ENCODE results near the gene CA10.

The CA10 gene

DNA sequence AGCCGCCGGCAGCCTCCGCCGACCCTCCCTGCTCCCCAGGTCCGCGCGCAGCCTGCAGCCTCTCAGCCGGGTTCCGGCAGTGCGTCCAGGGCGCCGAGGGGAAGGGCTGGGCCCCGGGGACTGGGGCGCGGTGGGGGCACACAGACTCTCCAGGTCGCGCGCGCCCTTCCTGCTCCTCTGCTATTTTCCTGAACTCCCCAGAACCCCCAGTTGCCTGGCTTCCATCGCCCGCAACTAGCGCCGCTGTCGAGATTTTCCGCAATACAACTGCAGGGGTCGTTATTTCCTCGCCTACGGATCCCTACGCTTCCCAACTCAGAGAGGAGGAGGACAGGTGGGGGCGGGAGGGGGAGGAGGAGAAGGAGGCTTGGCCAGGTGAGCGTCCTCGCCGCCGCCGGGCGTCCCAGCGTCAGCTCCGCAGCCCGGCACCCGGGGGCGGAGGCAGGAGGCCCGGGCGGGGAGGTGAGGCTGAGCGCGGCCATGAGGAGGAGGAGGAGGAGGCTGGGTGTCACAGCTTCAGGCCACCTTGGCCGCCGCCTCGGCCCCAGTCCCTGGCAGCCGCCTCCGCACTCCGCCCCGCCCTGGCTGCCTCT, at the start of gene CA10:
Gene CA10 (minus strand): TSS at position 265 of the 593 bp plus-strand sequence.
- no peak for DNase-seq (ENCODE audit: low read depth)

DNA sequence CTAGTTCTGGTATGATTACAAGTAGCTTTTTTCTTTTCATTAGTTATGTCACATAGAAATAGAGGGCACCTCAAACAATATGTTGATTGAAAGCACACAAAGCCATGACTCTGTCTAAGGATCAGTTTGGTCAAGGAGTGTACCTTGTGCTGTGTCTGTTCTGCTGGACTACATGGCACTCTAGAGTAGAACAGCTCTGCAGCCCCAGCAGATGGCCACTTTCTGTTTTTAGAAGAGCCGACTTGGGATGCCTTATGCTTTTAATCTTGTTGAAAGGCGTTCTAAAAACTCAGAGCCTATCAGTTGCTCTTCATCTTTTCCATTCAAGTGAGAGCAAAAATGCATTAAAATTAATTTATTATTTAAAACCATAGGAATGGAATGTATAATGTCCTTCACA, 49.3 kb upstream of the CA10 start:
- DNase-seq (ENCODE audit: low read depth), result no peak

DNA sequence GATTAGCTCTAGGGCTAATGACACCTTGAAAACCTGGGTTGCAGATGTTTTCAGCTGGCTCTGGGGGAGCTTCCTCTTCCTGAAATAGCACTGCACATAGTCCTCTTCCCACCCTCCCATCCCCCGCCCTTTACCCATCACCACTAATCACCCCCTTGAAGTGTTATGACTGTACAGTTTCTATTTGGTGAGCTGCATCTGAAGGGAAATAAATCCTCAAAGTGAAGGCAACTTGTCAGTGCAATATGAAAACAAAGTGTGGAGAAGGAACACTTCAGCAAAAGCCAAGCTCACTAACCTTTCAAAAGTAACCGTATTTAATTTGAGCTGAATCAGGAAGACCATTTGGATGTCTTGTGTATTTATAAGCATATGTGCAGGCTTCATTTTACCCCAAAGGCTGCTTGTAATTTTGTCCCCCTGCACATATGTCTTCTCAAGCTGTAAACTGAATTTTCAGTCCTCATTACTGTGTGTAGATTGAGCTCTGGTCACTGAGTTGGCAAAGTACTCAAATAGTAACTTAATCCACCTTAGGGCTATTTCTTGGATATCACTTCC, 44.1 kb upstream of the CA10 start:
- DNase-seq (ENCODE audit: low read depth), result no peak

DNA sequence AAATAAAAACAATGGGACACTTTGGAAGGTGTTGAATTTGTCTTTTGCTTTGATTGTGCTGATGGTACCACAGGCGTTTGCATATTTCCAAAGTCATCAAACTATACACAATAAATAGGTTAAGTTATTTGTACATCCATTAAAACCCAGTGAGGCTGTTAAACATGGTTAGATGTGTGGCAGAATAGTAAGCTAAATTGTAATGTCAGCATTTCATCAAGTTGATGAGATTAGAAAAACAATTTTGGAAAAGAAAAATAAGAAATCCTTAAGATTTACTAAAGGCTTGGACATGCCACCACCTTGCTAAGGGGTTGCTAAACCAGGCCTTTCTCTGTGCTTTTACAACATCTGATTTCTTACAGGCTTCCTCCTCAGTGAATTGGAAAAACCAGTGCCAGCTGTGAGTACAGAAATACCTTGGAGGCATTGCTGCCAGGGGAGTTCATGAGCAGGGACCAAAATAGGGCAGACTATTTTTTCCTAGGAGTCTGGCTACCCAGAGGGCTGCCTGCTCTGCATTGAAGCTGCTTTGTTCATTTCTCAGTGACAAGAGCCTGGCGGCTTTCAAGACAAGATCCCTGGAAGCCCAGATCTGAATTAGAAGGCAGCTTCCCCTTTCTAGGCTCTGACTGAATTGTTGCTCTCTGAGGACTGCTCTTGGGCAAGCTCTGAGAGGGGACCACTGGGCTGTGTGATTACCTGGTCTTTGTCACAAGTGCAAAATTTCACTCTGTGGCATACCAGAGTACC, 43.4 kb upstream of the CA10 start:
- DNase-seq (ENCODE audit: low read depth), result no peak

DNA sequence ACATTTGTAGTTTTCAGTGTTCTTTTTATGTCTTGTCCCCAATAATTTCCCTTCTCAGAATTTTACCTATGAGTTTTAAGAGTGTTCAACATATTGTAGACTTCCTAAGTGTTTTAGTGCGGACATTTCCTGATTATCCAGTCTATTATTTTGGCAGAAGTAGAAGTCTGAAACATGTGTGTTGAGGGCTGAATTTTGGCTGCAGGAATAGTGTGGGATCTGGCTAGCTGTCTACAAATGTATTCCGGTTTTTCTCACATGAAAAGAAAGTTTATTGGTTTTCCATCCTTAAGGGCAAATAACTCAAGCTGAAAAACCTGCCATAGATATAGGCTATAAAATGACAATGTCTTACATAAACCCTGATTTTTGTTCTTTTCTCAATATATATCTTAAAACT, 33.0 kb upstream of the CA10 start:
- DNase-seq (ENCODE audit: low read depth), result no peak

DNA sequence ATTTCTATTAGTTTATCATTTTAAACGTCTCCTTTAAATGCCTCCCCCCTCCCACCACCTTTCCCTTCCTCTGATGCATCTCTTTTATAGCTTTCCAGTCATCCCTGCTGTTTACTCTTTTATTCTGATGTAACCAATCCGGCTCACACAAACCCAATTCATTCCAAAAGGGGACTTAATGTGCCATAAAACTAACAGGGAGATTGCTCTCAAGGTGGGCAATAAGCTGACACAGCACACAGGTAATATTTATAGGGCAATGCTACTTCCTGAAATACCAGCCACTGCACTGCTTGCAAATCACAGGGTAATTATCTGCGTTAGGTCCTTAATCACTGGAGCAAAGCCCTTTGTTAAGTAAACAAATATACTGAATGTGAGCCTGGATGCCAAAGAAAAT, 23.3 kb upstream of the CA10 start:
- no peak for DNase-seq (ENCODE audit: low read depth)

DNA sequence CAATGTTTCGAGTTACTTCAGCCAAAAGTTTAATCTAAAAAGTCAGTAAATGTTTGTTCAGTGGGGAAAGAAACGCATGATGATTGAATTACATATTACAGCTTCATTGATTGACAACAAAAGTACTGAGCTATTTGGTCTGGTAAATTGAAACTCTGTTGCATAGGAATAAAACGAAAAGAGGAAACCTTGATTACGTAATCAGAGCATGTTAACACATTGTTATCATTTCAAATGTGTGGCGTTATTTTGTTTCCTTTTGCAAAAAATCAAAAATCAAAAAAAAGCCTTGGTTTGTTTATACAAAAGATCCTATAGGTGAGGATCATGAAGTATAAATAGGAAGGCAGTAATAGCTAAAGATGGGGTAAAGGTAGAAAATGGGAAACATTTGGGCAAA, 19.5 kb upstream of the CA10 start:
- no peak for DNase-seq (ENCODE audit: low read depth)

DNA sequence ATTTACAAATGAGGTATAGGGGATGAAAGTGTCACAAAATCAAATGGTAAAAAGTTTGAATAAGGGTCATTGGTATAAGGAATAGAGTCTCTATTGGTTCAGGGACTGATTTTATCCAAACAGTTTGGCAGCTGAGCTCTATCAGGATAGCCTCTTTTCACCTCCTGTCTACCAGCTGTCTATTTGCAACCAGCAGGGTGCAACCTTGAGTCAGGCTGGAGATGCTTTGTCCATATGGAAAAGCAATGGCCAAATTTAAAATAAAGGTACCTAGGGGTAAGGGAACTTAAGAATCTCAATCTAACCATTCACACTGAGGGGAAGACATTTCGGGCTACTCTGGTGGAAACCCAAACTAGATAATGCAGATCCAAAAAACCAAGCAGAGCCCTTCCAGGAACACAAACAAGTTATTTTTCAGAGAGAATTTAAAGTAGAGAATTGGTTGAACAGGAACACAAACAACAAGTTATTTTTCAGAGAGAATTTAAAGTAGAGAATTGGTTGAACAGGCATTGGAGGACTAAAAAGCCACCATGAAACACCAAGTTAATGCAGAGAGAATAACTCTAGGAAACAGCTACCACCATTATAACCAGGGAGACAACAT, 12.6 kb upstream of the CA10 start:
- DNase-seq (ENCODE audit: low read depth), result no peak

DNA sequence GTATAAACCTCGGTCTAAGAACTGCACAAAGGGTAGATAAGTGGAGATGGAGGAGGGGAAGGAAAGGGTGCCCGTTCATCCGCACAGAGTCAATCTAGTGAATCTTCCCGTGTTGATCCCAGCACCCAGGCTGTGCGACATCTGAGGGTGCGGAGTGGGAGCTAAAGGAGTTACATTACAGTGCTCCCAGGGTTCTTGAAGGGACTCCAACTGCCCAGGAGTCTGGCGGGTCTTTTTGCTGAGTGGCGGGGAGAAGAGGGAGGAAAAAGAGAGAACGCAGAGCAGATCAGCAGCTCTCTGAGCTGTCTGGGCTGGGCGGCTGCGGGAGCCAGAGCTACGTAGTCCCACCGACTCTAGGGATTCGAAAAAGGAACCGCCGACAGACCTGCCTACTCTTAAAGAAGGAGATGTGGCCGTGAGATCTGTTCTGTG, 1.6 kb upstream of the CA10 start:
- no peak for DNase-seq (ENCODE audit: low read depth)

DNA sequence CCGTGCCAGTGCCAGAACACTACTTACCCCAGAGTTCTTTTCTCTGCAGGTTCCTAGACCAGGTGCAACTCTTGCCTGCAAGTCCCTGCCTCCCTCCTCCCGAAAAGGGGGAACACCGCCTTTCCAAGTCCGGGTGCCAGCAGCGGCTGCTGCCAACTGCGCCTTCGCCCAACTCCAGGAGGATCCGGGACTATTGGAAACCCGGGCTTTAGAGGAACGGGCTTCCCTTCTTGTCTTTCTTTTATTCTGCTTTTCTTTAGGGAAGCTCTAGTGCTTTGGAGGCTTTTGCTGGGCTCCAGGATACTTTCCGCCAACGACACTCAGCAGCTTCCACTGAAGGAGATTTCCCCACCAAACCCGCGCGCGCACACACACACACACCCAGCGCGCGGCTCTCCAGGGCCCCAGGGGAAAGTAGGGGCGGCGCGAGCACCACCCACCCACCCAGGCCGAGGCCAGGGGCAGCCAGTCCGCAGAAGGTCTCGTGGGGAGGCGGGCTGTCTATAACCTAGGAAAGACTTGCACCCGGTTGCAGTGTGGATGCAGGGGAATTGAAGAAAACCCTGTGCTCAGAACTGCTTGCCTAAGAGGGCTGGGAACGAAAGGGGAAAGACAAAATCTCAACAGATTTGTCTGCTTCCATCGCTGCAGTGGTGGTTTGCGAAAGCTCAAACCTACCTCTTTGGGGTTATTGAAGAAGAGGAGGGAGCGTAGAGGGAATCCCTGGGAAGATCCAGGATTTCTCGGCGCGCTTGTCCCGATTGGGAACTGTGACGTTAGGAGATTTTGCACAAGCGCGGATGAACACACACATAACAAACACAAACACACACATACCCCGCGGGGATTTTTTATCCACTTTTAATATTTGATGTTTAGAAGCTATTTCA, 977 bp upstream of the CA10 start:
- DNase-seq (ENCODE audit: low read depth), result no peak

DNA sequence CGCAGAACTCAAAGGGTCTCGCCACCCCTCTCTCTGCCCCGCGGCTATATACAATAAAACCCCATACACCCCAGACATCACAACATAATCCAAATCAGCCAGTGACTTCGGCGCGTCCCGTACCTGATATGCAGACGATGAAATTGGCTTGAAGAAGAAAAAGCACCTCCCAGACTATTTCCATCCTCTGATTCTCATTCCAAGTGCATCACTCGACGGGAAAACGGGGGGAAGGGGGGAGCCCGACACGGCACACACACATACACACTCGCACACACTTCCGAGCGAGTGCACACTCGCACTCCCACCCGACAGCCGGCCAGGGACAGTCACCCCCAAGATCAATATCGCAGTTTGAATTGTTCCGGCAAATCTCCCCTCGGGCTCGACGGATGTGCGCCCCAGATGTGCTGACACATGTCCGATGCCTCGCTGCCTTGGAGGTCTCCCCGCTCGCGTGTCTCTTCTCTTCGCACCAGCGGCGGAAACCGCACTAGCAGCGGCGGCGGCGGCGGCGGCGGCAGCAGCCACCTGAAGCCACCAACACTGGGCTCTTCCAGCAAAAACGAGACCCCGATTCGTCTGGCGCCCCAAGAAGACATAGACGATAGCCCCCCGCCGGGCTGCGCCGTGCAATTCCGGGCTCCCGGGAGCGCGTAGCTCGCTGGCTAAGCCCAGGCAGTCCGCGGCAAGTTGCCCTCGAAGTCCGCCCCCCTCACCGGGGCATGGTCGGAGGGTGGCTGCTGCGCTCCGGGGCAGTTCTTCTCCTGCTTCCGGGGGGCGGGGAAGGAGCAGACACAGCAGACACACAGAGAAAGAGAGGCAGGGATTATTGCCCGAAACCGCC, 688 bp downstream of the CA10 start:
- DNase-seq (ENCODE audit: low read depth), result no peak

DNA sequence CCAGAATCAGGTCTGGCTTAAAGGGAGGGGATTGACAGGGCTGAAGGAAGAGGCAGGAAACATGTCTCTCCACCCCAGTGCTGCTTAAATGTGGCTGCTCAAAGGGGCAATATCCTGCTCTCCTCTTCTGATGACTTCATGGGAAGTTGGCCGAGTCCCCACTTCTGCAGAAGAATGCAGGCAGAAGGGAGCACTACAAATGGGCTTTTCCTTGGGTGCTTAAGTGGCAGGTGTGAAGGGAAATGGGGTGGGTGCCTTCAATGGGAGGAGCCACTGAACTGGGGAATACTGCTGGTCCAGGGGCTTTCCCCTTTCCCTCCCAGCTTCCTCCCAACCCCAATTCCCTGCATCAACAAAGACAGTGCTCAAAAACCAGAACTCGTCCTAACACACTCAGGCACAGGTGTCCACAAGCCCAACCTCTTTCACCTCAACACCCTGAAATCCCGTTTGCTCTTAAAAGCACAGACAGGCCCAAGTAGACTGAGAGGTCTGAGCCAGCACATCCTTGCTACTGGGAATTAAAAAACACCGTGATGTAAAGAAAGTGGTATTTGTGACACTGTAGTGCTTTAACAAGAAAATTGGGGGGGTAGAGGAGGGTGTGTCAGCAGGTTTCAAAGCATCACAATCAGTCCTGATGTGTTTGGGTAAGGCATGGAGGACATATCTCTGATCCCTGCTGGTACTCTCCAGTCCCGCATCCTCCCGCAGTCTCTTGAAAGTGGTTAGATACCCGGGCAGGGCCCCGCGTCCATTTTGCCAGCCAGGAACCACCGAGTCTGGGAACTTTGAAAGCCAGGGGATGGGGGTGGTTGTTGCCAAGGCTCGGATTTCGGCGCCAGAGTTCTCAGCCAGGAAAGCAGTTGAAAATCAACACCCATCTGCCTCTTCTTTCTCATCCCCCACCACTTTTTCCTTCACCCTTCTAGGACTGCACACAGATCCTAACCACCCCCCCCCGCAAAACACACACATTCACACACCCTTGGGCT, 1.6 kb downstream of the CA10 start:
- no peak for DNase-seq (ENCODE audit: low read depth)

DNA sequence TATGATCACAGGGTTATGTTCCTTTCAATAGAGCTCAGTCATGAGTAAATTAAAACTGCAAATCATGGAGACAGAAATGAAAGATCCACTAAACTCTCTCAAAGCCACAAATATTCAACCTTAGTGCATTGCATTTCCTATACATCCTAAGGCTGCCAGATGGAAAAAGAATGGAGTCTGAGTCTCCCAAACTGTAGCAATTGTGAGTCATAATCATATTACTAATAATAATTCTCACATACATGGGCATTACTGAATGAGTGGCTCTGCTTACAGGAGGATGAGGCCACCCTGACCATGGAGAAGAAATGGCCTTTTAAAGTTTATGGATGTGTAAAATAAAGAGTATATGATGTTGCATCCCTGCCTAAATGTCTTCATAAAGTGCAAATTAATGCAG, 3.2 kb downstream of the CA10 start:
- no peak for DNase-seq (ENCODE audit: low read depth)

DNA sequence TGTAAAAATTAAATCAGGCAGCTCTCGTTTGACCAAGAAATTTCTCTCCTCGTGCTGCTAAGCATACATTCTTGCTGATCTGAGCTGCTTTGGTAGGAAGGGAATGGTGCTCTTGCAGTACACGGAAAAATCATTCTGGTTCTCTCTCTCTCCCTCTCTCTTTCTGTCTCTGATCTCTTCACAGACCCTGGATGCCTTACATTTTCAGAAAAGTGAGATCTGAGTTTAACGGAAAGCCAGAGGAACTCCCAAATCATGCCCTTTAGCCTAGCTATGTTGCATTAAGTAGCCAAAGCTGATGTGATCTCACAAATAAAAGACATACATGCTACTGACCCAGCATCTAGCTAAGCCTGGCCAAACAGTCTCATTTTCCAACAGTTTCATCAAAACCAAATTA, 4.0 kb downstream of the CA10 start:
- DNase-seq (ENCODE audit: low read depth), result no peak

DNA sequence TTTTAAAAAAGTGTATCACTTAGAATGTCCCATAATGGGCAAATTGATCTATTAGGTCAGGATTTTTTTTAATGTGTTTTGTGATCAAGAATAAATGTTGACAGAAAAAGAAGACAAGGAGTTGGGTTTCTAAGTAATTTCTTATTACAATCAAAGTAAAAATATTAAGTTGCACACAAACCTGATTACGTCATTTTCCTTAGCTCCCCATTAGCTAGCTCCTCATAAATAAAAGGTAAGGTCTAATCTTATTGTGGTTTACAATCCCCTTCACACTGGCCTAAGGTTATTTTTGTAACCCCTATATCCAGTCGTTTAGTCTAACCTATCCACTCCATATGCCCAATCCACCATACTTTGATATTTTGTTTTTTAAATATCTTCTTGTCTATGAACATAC, 7.6 kb downstream of the CA10 start:
- no peak for DNase-seq (ENCODE audit: low read depth)

DNA sequence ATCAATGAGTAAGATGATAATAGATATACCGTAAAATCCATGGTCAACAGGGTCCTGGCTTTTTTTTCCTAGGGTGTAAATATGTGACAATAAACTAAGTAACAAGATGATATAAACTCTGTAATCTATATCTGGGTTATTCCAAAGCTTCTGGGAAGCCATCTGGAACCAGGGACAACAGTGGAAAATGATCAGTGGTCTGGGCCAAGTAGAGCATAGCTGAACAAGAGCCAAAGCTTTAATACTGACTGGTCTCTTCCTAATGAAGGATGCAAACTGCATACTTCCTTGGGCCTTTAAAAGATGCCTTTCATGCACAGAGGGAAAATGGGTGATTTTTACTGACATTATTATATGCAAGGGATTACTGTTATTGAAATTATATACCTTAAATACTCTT, 8.9 kb downstream of the CA10 start:
- DNase-seq (ENCODE audit: low read depth), result no peak

DNA sequence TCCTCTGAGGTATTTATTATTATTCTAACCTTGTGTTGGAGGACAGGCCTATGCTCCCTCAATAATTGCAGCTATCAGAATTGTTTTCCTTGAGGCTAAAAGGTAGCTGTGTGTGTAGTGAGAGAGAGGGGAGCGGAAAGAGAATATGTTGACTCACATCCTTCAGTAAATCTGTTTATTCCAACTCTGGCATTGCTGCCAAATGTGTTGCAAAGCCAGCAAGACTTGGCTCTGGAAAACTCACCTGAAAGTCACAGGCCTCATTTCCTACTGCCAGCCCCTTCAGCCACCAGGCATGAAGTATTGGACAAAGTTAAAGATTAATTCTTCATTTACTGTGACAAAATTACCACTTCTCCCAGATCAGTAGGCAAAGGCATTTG, 9.6 kb downstream of the CA10 start:
- DNase-seq (ENCODE audit: low read depth), result no peak

DNA sequence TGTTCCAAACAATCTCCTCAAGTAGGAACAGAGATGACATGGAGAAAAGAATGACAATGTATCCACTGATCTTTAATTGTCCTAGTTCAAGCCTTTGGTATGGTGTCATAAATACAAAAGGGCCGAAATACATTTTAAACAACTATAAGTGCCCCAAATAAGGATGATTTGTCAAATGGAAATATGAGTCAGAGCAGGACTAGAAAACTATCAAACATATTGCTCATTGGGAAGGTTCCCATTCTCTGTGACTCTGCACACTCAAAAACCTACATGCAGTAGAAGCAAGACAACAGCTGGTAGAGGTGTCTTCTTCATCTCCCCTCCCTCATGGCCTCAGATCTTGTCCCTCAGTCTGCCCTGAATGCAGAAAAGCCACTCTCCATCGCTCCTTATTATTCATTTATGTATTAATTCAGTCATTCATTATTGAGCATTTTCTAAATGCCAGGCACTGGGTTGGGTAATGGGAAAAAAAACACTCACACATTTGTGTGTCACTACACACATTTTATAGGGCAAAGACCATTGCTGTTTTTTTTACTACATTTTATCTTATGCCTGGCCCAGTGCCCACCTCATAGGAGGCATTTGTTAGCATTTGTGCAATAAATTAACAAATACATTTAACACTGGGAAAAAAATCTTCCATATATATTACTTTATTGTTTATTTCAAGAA, 10.1 kb downstream of the CA10 start:
- DNase-seq (ENCODE audit: low read depth), result no peak

DNA sequence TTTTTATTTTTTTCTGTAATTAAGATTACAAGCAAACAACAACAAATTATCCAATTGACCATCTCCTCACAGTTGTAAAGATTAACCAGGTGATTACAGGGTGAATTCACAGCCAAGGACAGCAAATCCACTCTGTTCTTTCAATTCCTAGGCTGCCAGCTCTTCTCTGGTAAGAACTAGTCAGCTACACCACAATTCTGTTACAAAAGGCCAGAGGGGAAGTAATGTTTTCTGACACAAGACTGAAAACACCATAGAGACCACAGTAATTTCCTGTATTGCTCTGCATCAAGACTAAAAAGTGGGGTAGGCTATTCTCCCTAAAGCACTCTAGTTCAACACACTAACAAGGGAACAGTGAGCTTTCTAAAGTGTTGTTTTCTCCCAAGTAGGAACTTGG, 10.6 kb downstream of the CA10 start:
- no peak for DNase-seq (ENCODE audit: low read depth)

DNA sequence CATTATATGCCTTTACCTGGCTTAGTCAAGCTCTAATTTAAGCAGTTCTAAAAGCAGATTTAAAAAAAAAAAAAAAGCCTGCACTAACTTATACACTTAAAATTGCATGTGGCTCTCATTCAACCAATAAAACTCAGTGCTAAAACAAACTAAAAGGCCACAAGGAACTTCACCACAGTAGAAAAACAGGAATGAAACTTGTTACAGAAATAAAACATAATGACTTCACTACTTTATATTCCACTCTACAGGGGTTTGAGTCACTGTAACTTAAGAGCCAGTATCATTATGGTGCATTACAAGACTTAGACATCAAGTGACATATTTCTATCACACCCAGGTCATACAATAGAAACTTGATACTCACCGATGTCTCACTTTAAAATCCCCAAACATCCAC, 11.1 kb downstream of the CA10 start:
- DNase-seq (ENCODE audit: low read depth), result no peak
